HG02884 (cell line): ENCODE measurements around the gene A2M.

Source experiments
- ATAC-seq: cut with Tn5 transposase; IDR thresholded peaks from one replicate; pipeline ENCODE4 v1.9.1; 2021; ENCODE audit warnings: mild to moderate bottlenecking, moderate library complexity; ENCODE audit not compliant: unreplicated experiment

A2M gene

GRCh38 chr12:9099552-9100190 is 16.0 kb downstream of the A2M start:
- ATAC-seq = no peak

GRCh38 chr12:9098463-9099026 is 17.2 kb downstream of the A2M start:
- ATAC-seq = no peak

- ATAC-seq = no peak
These were observed 17.6 kb downstream of the A2M start for GRCh38 chr12:9098115-9098452.

- ATAC-seq = no peak
These were observed 19.0 kb downstream of the A2M start for GRCh38 chr12:9096563-9097176.

- no peak for ATAC-seq
These were observed 20.4 kb downstream of the A2M start for GRCh38 chr12:9095322-9095721.

- ATAC-seq = no peak
These were observed 21.1 kb downstream of the A2M start for GRCh38 chr12:9094512-9095206.

- no peak for ATAC-seq
These were observed 23.7 kb downstream of the A2M start for GRCh38 chr12:9091891-9092598.

GRCh38 chr12:9090220-9090619 is 25.5 kb downstream of the A2M start:
- no peak for ATAC-seq

- ATAC-seq = no peak
These were observed 28.5 kb downstream of the A2M start for GRCh38 chr12:9087087-9087835.

- no peak for ATAC-seq
These were observed 29.6 kb downstream of the A2M start for GRCh38 chr12:9086087-9086486.

GRCh38 chr12:9084417-9084816 is 31.3 kb downstream of the A2M start:
- ATAC-seq = no peak

- ATAC-seq = no peak
These were observed 31.9 kb downstream of the A2M start for GRCh38 chr12:9083793-9084192.

- no peak for ATAC-seq
These were observed 33.9 kb downstream of the A2M start for GRCh38 chr12:9081667-9082427.

- ATAC-seq = no peak
These were observed 35.6 kb downstream of the A2M start for GRCh38 chr12:9079883-9080675.

- no peak for ATAC-seq
These were observed 36.6 kb downstream of the A2M start for GRCh38 chr12:9079082-9079481.

GRCh38 chr12:9077152-9078031 is 38.3 kb downstream of the A2M start:
- ATAC-seq = no peak

- ATAC-seq = no peak
These were observed 39.0 kb downstream of the A2M start for GRCh38 chr12:9076733-9077132.

GRCh38 chr12:9075138-9075535 is 40.6 kb downstream of the A2M start:
- no peak for ATAC-seq
